Thoracic aorta (tissue), 2 donors: Measurements from ENCODE around the gene IDH3G. TPM values are rescaled to one million over a fixed set of nuclear protein-coding genes. Genes with fewer than 3 reads are reported as not detected.
A peak's percentile ranks its signal among the peaks of the same experiment; 100 is the strongest.
"Not testable (repeated sequence)": the region's sequence is repeated elsewhere in the genome, so short reads cannot be mapped to it uniquely, and the experiment has no call there.

ENCODE experiments used
- ATAC-seq: fragments of 150-250 bp; one replicate; pipeline ENCODE4 v1.8.0; 2017; ENCODE audit warnings: low read depth; ENCODE audit not compliant: insufficient number of reproducible peaks, low FRiP score
- DNase-seq: peaks from one replicate; pipeline ENCODE4 v3.0.0-alpha.2; 2020; ENCODE audit warnings: low spot score
- H3K27ac ChIP-seq, 2 donors: fragments of 200-600 bp; sonication (generic); 1 replicate in 1 of 2; 2 replicates in 1 of 2; pipeline ENCODE4 v1.5.1; 2016; ENCODE audit warnings: mild to moderate bottlenecking in 2 of 2, moderate library complexity in 2 of 2
- H3K27me3 ChIP-seq: fragments of 200-600 bp; sonication (generic); replicated peaks from 2 replicates; pipeline ENCODE4 v1.6.0; 2016; ENCODE audit warnings: mild to moderate bottlenecking; ENCODE audit not compliant: insufficient read depth
- H3K36me3 ChIP-seq: fragments of 200-600 bp; sonication (generic); one replicate; pipeline ENCODE4 v1.5.1; 2016
- H3K4me1 ChIP-seq, 2 donors: fragments of 200-600 bp; sonication (generic); 1 replicate in 1 of 2; 2 replicates in 1 of 2; pipeline versions ENCODE4 v1.5.1 to v1.6.0; 2016; ENCODE audit warnings: low read depth in 2 of 2, mild to moderate bottlenecking in 1 of 2; ENCODE audit not compliant: control insufficient read depth in 1 of 2
- H3K4me3 ChIP-seq: fragments of 200-600 bp; sonication (generic); 2 replicates; pipeline ENCODE4 v1.5.1; 2016; ENCODE audit warnings: mild to moderate bottlenecking
- H3K9me3 ChIP-seq: fragments of 200-600 bp; sonication (generic); 2 replicates; pipeline ENCODE4 v1.5.1; 2016
- CTCF ChIP-seq: fragments of 200-600 bp; sonication (generic); IDR thresholded peaks from one replicate; pipeline ENCODE4 v1.5.1; 2019; ENCODE audit warnings: antibody characterized with exemption
- total RNA-seq, 2 donors: library from RNA; depleted of rRNA; stranded (reverse); fragments of >200 nt; gene quantifications; one replicate each; pipeline versions ENCODE4 v1.1.0 to v1.2.3, GENCODE V29; 2016

The IDH3G gene
- total RNA-seq, 2 donors from 2014 or later = 70.9 to 91.9 TPM

DNA sequence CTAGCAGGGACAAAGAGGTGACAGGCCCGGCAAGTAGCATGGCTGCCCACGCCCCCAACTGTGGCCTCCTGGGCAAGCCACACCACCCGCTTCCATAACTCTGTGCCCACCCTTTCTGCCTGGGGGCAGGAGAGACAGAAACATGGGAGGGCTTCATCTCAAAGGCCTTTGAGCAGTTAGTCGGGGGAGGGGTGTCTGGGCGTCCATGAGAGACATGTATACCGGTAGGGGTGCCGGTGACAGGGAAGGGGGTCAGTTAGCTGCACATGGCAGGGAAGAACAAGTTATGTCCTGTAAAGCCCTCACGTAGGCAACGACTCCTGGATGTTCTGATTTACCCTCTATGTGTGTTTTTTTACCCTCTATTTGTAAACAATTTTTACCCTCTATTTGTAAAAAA, 26.9 kb upstream of the IDH3G start:
- H3K36me3 ChIP-seq = no peaks in the 10 kb centered on the region
- no peak overlapping the region for H3K27ac ChIP-seq
- H3K4me1 ChIP-seq = peaks cover 0 to 3% of the 10 kb centered on the region in 2 donors
- H3K27me3 ChIP-seq = no peaks in the 10 kb centered on the region
- H3K9me3 ChIP-seq = no peaks in the 10 kb centered on the region
- ATAC-seq = no peak
- no peak for DNase-seq
- TF ChIP-seq CTCF = no peak
- H3K4me3 ChIP-seq = no peak overlapping the region

DNA sequence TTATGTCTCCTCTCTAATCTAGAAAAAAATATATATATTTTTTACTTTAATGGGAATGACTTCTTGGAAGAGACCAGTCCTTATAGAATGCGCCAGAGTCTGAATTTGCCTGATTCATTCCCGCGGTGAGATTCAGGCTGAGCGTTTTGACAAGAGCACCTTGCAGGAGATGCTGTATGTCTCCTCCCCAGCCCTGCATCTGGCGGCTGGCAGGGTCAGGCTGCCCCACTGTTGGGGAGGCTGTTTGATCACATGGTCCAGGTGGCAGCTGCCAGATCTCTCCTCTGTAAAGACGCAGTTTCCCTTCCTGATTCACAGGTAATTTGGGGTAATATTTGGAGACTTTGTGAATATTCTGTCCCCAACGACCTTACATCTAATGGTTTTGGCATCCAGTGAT, 26.4 kb upstream of the IDH3G start:
- H3K9me3 ChIP-seq = no peaks in the 10 kb centered on the region
- no peak for ATAC-seq
- TF ChIP-seq CTCF = no peak
- no peaks in the 10 kb centered on the region for H3K36me3 ChIP-seq
- H3K4me1 ChIP-seq = peaks cover 0 to 3% of the 10 kb centered on the region in 2 donors
- no peaks in the 10 kb centered on the region for H3K27me3 ChIP-seq
- H3K4me3 ChIP-seq = no peak overlapping the region
- H3K27ac ChIP-seq = no peak overlapping the region
- no peak for DNase-seq

GRCh38 chrX:153819384-153820040, 25.3 kb upstream of the IDH3G start:
- Histone ChIP-seq H3K4me1 (peaks cover 0 to 3% of the 10 kb centered on the region in 2 donors), H3K4me3 (peak overlapping the region; percentile 65), H3K27me3 (no peaks in the 10 kb centered on the region), H3K27ac (no peak overlapping the region), H3K9me3 (no peaks in the 10 kb centered on the region), H3K36me3 (no peaks in the 10 kb centered on the region)
- TF ChIP-seq CTCF = no peak
- no peak for ATAC-seq
- DNase-seq = no peak

- no peaks in the 10 kb centered on the region for H3K27me3 ChIP-seq
- DNase-seq (no peak), ATAC-seq (no peak)
- no peak overlapping the region for H3K27ac ChIP-seq
- TF ChIP-seq CTCF = no peak
- H3K9me3 ChIP-seq = no peaks in the 10 kb centered on the region
- no peaks in the 10 kb centered on the region for H3K36me3 ChIP-seq
- H3K4me1 ChIP-seq = peaks cover 0 to 3% of the 10 kb centered on the region in 2 donors
- H3K4me3 ChIP-seq = peak overlapping the region; percentile 65
Measured at GRCh38 chrX:153818571-153819383, 24.6 kb upstream of the IDH3G start.

- H3K4me1 ChIP-seq, H3K36me3 ChIP-seq, DNase-seq, H3K27me3 ChIP-seq, H3K4me3 ChIP-seq, H3K9me3 ChIP-seq, H3K27ac ChIP-seq, ATAC-seq: not testable (repeated sequence)
Measured at GRCh38 chrX:153818064-153818463, 23.9 kb upstream of the IDH3G start.
